ENCODE data around the gene GLB1L.
"Not testable (repeated sequence)": the region's sequence is repeated elsewhere in the genome, so short reads cannot be mapped to it uniquely, and the experiment has no call there.

GLB1L gene

DNA sequence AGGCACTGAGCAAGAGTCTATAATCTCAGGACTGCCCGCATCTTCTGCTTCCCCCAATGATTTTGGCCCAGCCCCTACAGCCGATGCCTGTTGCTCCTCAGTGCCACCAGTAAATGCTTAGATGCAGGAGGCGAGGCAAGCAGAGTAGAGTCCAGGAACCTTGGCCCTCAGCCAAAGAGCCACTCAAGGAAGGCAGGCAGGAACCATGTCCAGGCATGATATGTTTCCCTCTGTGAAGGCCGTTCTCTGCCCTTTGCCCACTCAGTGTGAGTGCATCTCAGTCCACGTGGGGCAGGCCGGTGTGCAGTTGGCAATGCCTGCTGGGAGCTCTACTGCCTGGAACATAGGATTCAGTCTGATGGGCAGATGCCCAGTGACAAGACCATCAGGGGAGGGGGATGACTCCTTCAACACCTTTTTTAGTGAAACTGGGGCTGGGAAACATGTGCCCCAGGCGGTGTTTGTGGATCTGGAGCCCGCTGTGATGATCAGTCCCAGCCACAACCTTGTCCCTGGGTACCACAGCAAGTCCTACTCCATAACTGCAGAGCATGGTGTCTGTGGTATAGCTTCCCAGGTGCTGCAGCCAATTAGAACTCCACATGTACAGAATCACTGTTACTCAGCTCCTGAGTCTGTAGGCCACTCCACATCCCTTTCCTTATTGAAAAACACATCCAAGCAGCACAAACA, 24.3 kb upstream of the GLB1L start:
- H3K9me3 ChIP-seq = no peaks in the 10 kb centered on the region
- peaks cover 0 to 9% (median 6%) of the 10 kb centered on the region in 4 donors for H3K4me1 ChIP-seq
- H3K36me3 ChIP-seq = no peaks in the 10 kb centered on the region
- H3K27ac ChIP-seq = no peak overlapping the region
- DNase-seq = no peak
- intact Hi-C loops (cut with DNase I; ENCODE audit: low total_unique reads) = no loop called here
- H3K4me3 ChIP-seq = no peak overlapping the region
- TF ChIP-seq, protein P1, sequence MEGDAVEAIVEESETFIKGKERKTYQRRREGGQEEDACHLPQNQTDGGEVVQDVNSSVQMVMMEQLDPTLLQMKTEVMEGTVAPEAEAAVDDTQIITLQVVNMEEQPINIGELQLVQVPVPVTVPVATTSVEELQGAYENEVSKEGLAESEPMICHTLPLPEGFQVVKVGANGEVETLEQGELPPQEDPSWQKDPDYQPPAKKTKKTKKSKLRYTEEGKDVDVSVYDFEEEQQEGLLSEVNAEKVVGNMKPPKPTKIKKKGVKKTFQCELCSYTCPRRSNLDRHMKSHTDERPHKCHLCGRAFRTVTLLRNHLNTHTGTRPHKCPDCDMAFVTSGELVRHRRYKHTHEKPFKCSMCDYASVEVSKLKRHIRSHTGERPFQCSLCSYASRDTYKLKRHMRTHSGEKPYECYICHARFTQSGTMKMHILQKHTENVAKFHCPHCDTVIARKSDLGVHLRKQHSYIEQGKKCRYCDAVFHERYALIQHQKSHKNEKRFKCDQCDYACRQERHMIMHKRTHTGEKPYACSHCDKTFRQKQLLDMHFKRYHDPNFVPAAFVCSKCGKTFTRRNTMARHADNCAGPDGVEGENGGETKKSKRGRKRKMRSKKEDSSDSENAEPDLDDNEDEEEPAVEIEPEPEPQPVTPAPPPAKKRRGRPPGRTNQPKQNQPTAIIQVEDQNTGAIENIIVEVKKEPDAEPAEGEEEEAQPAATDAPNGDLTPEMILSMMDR (IDR thresholded peaks at IDR 0.05) = no peak
- no peaks in the 10 kb centered on the region for H3K27me3 ChIP-seq

DNA sequence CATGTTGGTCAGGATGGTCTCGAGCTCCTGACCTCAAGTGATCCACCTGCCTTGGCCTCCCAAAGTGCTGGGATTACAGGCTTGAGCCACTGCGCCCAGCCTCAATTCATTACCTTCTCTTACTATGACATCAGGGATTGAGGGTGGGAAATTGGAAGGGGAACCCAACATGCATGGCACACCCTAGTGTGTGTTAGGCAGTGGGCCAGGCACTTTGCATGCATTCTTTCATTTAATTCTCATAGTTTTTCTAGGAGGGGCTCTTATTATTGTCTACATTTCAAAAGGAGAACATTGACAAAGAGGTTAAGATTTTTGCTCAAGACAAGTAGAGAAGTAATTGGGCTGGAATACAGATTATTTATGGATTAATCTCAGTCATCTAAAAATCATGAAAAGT, 23.1 kb upstream of the GLB1L start:
- Histone ChIP-seq H3K27ac (no peak overlapping the region), H3K4me1 (no peaks in the 10 kb centered on the region), H3K27me3 (no peaks in the 10 kb centered on the region), H3K4me3 (no peak overlapping the region), H3K9me3 (no peaks in the 10 kb centered on the region), H3K36me3 (no peaks in the 10 kb centered on the region)
- no peak for DNase-seq
- intact Hi-C loops (cut with DNase I; ENCODE audit: low total_unique reads) = no loop called here
- TF ChIP-seq, protein P1 (IDR thresholded peaks at IDR 0.05) = no peak

DNA sequence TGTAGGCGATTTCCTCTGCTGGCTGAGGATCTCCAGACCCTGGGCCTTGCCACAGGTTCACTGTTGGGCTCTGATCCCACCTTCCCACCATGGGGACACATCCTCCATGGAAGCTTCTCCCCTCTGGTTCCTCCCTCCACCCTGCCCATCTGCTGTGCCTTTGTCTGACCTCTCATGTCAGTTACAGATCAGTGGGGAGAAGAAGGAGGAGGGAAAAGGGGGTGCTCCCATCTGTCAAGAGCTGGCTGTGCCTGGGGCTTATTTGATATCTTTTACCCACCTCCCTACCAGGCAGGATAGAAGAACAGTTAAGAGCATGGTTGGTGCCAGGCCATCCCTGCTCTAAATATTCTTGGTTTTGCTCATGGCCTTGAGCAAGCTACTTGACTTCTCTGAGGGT, 21.6 kb upstream of the GLB1L start:
- Histone ChIP-seq H3K36me3 (no peaks in the 10 kb centered on the region), H3K4me3 (no peak overlapping the region), H3K27ac (no peak overlapping the region), H3K4me1 (no peaks in the 10 kb centered on the region), H3K9me3 (no peaks in the 10 kb centered on the region), H3K27me3 (no peaks in the 10 kb centered on the region)
- no peak for DNase-seq
- TF ChIP-seq, protein P1 (IDR thresholded peaks at IDR 0.05) = no peak
- intact Hi-C loops (cut with DNase I; ENCODE audit: low total_unique reads) = no loop called here

DNA sequence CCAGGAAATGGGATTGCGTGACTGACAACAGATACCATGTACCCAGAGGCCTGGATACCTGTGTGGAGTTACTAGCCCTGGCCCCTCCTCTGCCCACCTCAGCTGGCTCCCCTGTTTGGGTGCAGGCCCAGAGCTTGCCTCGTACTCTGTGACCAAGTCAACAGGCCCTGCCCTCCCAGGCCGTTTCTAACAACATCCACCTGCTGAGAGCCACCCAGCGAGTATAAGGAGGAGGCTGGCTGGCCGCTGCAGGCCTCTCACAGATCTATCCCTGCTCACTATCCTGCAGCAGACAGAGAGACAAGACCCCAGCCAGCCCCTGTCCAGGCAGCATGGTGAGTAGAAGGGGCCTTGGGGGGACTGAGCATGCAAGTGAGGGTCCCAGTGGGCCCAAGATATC, 21.0 kb upstream of the GLB1L start:
- no peak for DNase-seq
- Histone ChIP-seq H3K27me3 (peaks cover 0 to 1% of the 10 kb centered on the region in 2 donors), H3K4me1 (no peaks in the 10 kb centered on the region), H3K4me3 (no peak overlapping the region), H3K27ac (no peak overlapping the region), H3K9me3 (no peaks in the 10 kb centered on the region), H3K36me3 (no peaks in the 10 kb centered on the region)
- TF ChIP-seq, protein P1 (IDR thresholded peaks at IDR 0.05) = no peak
- intact Hi-C loops (cut with DNase I; ENCODE audit: low total_unique reads) = no loop called here

DNA sequence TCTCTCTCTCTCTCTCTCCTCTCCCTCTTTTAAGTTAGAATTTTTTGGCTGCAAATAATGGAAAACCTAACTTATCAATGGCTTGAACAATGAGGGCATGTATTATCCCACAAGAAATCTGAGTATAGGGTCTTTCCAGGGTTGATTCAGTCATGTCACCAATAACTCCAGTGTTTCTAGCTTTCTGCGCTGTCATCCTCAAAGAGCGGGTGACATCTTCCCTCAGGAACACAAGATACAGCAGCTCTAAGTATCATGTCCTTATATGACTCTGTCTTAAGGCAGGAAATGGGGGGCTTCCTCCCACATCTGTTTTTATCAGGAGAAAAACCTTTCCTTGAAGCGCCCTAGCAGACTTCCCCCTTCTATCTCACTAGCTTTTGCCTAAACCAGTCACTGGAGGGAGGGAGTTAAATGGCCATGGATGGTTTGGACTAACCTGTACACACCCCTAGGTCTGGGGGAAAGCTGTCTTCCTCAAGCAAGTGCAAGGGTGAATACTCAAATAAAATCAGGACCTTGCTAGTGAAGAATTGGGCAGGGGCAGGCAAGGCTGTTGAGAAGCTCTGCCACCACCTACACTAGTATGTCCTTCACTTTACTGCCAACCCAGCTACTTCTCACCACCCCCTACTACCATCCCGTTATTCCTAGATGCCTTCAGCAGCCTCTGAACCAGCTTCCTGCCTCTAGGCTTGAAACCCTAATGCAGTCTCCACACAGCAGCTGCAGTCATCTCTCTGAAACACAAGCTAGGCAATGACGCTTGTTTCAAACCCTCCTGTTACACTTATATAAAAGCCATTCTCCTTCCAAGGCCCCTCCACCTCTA, 16.0 kb upstream of the GLB1L start:
- intact Hi-C loops (cut with DNase I; ENCODE audit: low total_unique reads) = no loop called here
- Histone ChIP-seq H3K4me1 (no peaks in the 10 kb centered on the region), H3K4me3 (no peak overlapping the region), H3K9me3 (no peaks in the 10 kb centered on the region), H3K27ac (no peak overlapping the region), H3K27me3 (peaks cover 0 to 22% of the 10 kb centered on the region in 2 donors), H3K36me3 (no peaks in the 10 kb centered on the region)
- TF ChIP-seq, protein P1 (IDR thresholded peaks at IDR 0.05) = no peak
- DNase-seq = no peak

DNA sequence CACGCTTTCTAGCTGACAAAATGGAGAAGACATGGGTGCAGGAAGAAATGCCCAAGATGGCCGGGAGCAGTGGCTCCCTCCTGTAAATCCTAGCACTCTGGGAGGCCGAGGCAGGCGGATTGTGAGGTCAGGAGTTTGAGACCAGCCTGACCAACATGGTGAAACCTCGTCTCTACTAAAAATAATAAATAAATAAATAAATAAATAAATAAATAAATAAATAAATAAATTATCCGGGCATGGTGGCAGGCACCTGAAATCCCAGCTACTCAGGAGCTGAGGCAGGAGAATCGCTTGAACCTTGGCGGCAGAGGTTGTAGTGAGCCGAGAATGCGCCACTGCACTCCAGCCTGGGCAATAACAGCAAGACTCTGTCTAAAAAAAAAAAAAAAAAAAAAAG, 13.7 kb upstream of the GLB1L start:
- DNase-seq; H3K27ac ChIP-seq; intact Hi-C loops (cut with DNase I; ENCODE audit: low total_unique reads); H3K9me3 ChIP-seq; H3K4me3 ChIP-seq; H3K36me3 ChIP-seq; H3K4me1 ChIP-seq: not testable (repeated sequence)
- H3K27me3 ChIP-seq = peaks cover 0 to 26% of the 10 kb centered on the region in 2 donors
